ENCODE results near the gene PRMT3. TPM values are rescaled to one million over a fixed set of nuclear protein-coding genes. Genes with fewer than 3 reads are reported as not detected.

PRMT3 gene
- total and polyA plus RNA-seq, 10 donors = 6.9 to 20.7 (median 13.8) TPM

- peaks cover 0 to 39% (median 13%) of the 10 kb centered on the region in 6 donors for H3K36me3 ChIP-seq
- intact Hi-C loops (cut with DNase I; ENCODE audit: low total_unique reads) = no loop called here
Observed at GRCh38 chr11:20388096-20389055, 860 bp downstream of the PRMT3 start.

GRCh38 chr11:20397281-20397680, 9.8 kb downstream of the PRMT3 start:
- peaks cover 0 to 93% (median 27%) of the 10 kb centered on the region in 6 donors for H3K36me3 ChIP-seq
- peaks cover 0 to 7% (median 0%) of the 10 kb centered on the region in 6 donors for H3K4me1 ChIP-seq
- 69 to 79% (median 75%) methylated on average over 3 of the region's 3 CpGs for WGBS, 5 donors
- TF ChIP-seq CTCF (IDR thresholded peaks at IDR 0.05 in 8 of 11, conservative IDR thresholded peaks at IDR 0.05 in 3 of 11) (peak in 7 of 11 experiments; percentile 10 to 40 (median 36)), POLR2AphosphoS5 (IDR thresholded peaks at IDR 0.05) (no peak)
- intact Hi-C loops (cut with DNase I; ENCODE audit: low total_unique reads) = loop anchor here (10.0 kb wide), 1 partner anchor 218 kb away; no protein-coding TSS in a partner anchor
- no peaks in the 10 kb centered on the region for H3K9me3 ChIP-seq
- H3K27ac ChIP-seq = no peak overlapping the region
- no peak for DNase-seq
- H3K4me3 ChIP-seq = no peak overlapping the region
- no peaks in the 10 kb centered on the region for H3K27me3 ChIP-seq (replicated peaks in 1 of 7)

More at GRCh38 chr11:20388096-20389055, 860 bp downstream of the PRMT3 start:
- DNase-seq = no peak
- Histone ChIP-seq H3K4me3 (peak overlapping the region; percentile 62 to 99 (median 88)), H3K27me3 (replicated peaks in 1 of 7) (no peaks in the 10 kb centered on the region), H3K27ac (peak overlapping the region; percentile 82 to 98 (median 94)), H3K9me3 (no peaks in the 10 kb centered on the region), H3K4me1 (peaks cover 6 to 35% (median 21%) of the 10 kb centered on the region in 6 donors)
- WGBS, 5 donors = 13 to 21% (median 18%) methylated on average over 21 to 25 of the region's 25 CpGs
- no peak for TF ChIP-seq POLR2A (IDR thresholded peaks at IDR 0.05)
- no peak for TF ChIP-seq POLR2AphosphoS5 (IDR thresholded peaks at IDR 0.05)
- no peak for TF ChIP-seq CTCF (IDR thresholded peaks at IDR 0.05 in 8 of 11, conservative IDR thresholded peaks at IDR 0.05 in 3 of 11)

- TF ChIP-seq POLR2AphosphoS5 (IDR thresholded peaks at IDR 0.05) = no peak
- no peak for TF ChIP-seq CTCF (IDR thresholded peaks at IDR 0.05 in 8 of 11, conservative IDR thresholded peaks at IDR 0.05 in 3 of 11)
- no peak for TF ChIP-seq POLR2A (IDR thresholded peaks at IDR 0.05)
- 84 to 92% (median 87%) methylated on average over 2 of the region's 2 CpGs for WGBS, 5 donors
- no peak overlapping the region for H3K27ac ChIP-seq
- no peak for DNase-seq
- no peaks in the 10 kb centered on the region for H3K27me3 ChIP-seq (replicated peaks in 1 of 7)
- intact Hi-C loops (cut with DNase I; ENCODE audit: low total_unique reads) = loop anchor here (10.0 kb wide), 1 partner anchor 215 kb away; no protein-coding TSS in a partner anchor
- H3K9me3 ChIP-seq = no peaks in the 10 kb centered on the region
- H3K4me3 ChIP-seq = no peak overlapping the region
- H3K36me3 ChIP-seq = peaks cover 0 to 93% (median 28%) of the 10 kb centered on the region in 6 donors
- H3K4me1 ChIP-seq = peaks cover 0 to 7% (median 0%) of the 10 kb centered on the region in 6 donors
Observed at GRCh38 chr11:20399498-20399897, 12.0 kb downstream of the PRMT3 start.

GRCh38 chr11:20403059-20403458, 15.5 kb downstream of the PRMT3 start:
- Histone ChIP-seq H3K27me3 (replicated peaks in 1 of 7) (no peaks in the 10 kb centered on the region), H3K27ac (no peak overlapping the region), H3K4me3 (no peak overlapping the region), H3K36me3 (peaks cover 0 to 93% (median 32%) of the 10 kb centered on the region in 6 donors), H3K4me1 (no peaks in the 10 kb centered on the region), H3K9me3 (no peaks in the 10 kb centered on the region)
- WGBS, 5 donors = 98 to 100% (median 100%) methylated on average over 1 of the region's 1 CpG
- TF ChIP-seq POLR2AphosphoS5 (IDR thresholded peaks at IDR 0.05) (no peak), POLR2A (IDR thresholded peaks at IDR 0.05) (no peak), CTCF (IDR thresholded peaks at IDR 0.05 in 8 of 11, conservative IDR thresholded peaks at IDR 0.05 in 3 of 11) (no peak)
- intact Hi-C loops (cut with DNase I; ENCODE audit: low total_unique reads) = no loop called here
- no peak for DNase-seq

Measured in spleen (tissue), 11 donors.